ENCODE results near the gene APOL3.
"Not testable (repeated sequence)": the region's sequence is repeated elsewhere in the genome, so short reads cannot be mapped to it uniquely, and the experiment has no call there.

Gene APOL3

DNA sequence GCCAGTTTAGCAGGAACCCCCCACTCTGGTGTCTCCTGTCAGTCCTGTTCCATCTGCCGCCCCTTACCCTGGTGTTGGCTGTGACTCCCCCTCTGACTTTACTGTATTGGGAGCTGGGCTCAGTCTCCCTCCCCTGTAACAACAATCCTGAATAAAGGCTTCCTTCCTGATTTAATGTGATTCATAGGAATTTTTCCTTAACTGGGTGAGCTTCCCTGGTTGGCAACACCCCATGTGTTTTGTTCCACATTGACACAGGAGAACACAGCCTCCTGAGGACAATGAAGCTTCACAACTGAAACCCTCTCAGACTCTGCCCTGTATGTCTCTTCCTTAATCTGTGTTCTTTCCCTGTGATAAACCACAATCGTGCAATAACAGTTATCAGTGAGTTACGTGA, 32.6 kb upstream of the APOL3 start:
- TF ChIP-seq, protein P1, sequence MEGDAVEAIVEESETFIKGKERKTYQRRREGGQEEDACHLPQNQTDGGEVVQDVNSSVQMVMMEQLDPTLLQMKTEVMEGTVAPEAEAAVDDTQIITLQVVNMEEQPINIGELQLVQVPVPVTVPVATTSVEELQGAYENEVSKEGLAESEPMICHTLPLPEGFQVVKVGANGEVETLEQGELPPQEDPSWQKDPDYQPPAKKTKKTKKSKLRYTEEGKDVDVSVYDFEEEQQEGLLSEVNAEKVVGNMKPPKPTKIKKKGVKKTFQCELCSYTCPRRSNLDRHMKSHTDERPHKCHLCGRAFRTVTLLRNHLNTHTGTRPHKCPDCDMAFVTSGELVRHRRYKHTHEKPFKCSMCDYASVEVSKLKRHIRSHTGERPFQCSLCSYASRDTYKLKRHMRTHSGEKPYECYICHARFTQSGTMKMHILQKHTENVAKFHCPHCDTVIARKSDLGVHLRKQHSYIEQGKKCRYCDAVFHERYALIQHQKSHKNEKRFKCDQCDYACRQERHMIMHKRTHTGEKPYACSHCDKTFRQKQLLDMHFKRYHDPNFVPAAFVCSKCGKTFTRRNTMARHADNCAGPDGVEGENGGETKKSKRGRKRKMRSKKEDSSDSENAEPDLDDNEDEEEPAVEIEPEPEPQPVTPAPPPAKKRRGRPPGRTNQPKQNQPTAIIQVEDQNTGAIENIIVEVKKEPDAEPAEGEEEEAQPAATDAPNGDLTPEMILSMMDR (IDR thresholded peaks at IDR 0.05; ENCODE audit: control insufficient read depth, extremely low read depth, insufficient read depth), result no peak
- no peak for DNase-seq (ENCODE audit: low read depth)
- no peak overlapping the region for H3K4me3 ChIP-seq (ENCODE audit: low read depth, low read length)

DNA sequence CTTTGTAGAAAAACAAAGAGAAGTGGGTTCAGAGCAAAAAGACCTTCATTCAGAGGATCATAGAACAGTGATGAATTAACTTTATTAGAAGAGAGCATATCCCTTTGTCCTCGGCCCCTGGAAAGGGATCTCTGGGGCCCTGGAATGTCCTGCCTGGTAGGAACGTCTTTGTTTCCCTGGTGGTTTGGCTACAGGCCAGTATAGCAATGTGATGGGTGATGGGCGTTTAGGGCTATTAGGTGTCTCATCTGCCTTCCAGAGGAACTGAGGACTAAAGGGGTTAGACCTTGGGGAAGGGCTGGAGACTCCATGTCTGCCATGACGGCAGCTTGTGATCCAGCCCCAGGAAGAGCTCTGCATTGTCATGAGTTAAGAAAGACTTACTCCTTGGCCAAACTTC, 32.0 kb upstream of the APOL3 start:
- TF ChIP-seq, protein P1 (IDR thresholded peaks at IDR 0.05; ENCODE audit: control insufficient read depth, extremely low read depth, insufficient read depth), result no peak
- no peak for DNase-seq (ENCODE audit: low read depth)
- no peak overlapping the region for H3K4me3 ChIP-seq (ENCODE audit: low read depth, low read length)

GRCh38 chr22:36191106-36191836, 30.7 kb upstream of the APOL3 start:
- TF ChIP-seq, protein P1 (IDR thresholded peaks at IDR 0.05; ENCODE audit: control insufficient read depth, extremely low read depth, insufficient read depth), result no peak

GRCh38 chr22:36187862-36188261, 27.3 kb upstream of the APOL3 start:
- DNase-seq (ENCODE audit: low read depth); H3K4me3 ChIP-seq (ENCODE audit: low read depth, low read length): not testable (repeated sequence)

More at GRCh38 chr22:36191106-36191836, 30.7 kb upstream of the APOL3 start:
- H3K4me3 ChIP-seq (ENCODE audit: low read depth, low read length), result no peak overlapping the region
- DNase-seq (ENCODE audit: low read depth), result no peak

DNA sequence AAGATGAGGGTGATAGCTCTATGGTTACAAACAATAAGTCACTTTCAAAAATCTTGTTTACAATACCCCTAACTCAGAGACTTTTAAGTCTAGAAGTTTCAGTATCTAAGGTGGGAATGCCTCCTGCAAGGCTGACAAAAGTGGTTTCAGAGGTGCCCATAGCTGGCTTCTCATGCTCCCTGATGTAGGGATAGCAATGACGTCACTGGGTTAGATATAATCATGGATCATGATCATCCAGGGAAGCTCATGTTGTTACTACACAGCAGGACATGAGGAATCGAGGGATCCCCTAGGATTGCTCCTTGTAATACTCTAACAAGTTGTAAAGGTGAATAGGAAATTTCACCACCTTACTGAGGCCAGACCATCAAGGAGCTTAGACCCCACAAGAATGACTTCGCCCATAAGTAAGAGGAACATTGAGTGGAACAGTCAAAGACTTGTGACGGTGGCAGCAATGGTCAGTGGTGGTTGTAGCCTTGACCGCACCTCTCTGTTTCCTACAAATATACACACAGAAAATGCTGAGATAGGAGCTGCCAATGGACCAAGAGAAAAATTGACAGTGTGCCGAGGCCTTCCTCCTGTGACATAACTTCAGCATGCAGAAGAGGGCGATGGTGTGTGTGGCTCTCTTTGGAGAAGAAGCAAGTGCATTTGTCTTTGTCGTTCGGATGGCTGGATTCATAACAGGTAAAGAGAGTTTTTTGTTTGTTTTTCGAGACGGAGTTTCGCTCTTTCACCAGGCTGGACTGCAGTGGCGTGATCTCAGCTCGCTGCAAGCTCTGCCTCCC, 25.5 kb upstream of the APOL3 start:
- no peak overlapping the region for H3K4me3 ChIP-seq (ENCODE audit: low read depth, low read length)
- DNase-seq (ENCODE audit: low read depth), result no peak
- TF ChIP-seq, protein P1 (IDR thresholded peaks at IDR 0.05; ENCODE audit: control insufficient read depth, extremely low read depth, insufficient read depth), result peak; percentile 26; the same call in 1 of the 2 replicates

DNA sequence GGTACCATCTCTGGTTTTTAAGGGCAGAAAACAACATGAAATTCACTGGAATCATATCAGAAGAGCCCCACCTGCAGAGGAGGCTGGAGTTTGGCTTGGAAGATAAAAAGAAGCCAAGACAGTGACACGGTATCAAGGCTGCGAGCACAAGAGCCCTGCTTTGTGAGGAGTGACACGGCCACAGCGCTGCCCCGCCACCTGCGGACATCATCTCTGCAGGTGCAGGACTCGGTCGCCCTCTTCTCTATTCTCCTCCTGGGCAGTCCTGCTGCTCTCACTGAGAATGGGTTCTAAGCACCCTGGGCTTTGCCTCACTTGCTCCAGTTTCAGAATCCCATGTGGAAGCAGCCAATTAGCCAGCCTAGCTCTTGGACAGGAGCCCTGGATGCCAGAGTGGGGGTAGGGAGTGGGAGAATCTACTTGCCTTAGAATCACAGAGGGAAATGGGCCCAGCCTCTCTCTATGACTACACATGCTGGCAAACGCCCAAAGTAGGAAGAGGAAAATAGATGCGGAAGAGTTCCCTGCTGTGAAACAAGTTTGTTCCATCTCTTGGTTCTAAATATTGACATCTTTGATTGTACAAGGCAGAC, 24.0 kb upstream of the APOL3 start:
- TF ChIP-seq, protein P1 (IDR thresholded peaks at IDR 0.05; ENCODE audit: control insufficient read depth, extremely low read depth, insufficient read depth), result no peak
- DNase-seq (ENCODE audit: low read depth), result no peak
- no peak overlapping the region for H3K4me3 ChIP-seq (ENCODE audit: low read depth, low read length)

DNA sequence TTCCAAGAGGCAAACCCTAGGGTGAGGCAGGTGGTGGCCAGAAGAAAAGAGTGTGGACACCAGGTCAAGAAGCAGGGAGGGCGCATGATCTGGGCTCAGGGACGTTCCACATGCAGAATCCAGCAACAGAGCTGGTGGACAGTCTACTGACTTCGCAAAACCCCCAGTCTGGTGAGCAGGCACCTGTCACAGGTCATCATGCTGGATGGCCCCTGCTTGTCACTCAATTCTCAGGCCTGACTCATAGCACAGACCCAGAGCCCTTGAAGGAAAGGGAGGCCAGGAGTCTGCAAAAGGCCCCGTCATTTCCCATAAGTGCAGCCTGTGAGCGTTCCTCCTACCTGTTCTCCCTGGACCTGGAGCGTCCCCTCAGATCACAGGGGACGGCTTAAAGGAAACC, 22.9 kb upstream of the APOL3 start:
- DNase-seq (ENCODE audit: low read depth), result no peak
- TF ChIP-seq, protein P1 (IDR thresholded peaks at IDR 0.05; ENCODE audit: control insufficient read depth, extremely low read depth, insufficient read depth), result no peak
- no peak overlapping the region for H3K4me3 ChIP-seq (ENCODE audit: low read depth, low read length)
